Measurements from ENCODE around the gene MAPK7. TPM values are rescaled to one million over a fixed set of nuclear protein-coding genes. Genes with fewer than 3 reads are reported as not detected.
A peak's percentile ranks its signal among the peaks of the same experiment; 100 is the strongest.

MAPK7 gene
- total and polyA plus RNA-seq, 2 of the 8 experiments (the other 6 are each of a cell fraction or from before 2014, with no cell fraction given), result 15.2 to 28.1 TPM

- H3K9me3 ChIP-seq (ENCODE audit: insufficient read depth in 2 of 2, low read depth in 1 of 2, low read length in 1 of 2), result no peaks in the 10 kb centered on the region
- H2BK5ac ChIP-seq (ENCODE audit: low read depth, low read length), result no peak overlapping the region
- H3K4me1 ChIP-seq (replicated peaks in 1 of 4; ENCODE audit: control insufficient read depth in 3 of 4, insufficient read depth in 4 of 4, low read length in 3 of 4), result peaks cover 0 to 3% (median 2%) of the 10 kb centered on the region in 4 experiments; a peak in 5 of 7 replicates
- H3K36me3 ChIP-seq (ENCODE audit: control insufficient read depth in 2 of 4, insufficient read depth in 4 of 4, low read length in 3 of 4), result no peaks in the 10 kb centered on the region
- H2AK5ac ChIP-seq (ENCODE audit: low read depth, low read length), result 0 out of 2 replicates have a peak overlapping the region, but pooled peaks have one; percentile 34
- no peak overlapping the region for H2BK120ac ChIP-seq (replicated peaks; ENCODE audit: low read depth, low read length)
- no peak overlapping the region for H3K56ac ChIP-seq (replicated peaks; ENCODE audit: insufficient read length, low read depth, low read length)
- CTCF ChIA-PET (ENCODE audit: partially characterized antibody), result interaction anchor here (0.6 kb wide), 1 partner anchor 330 kb away, joined by 4 read pairs; no protein-coding TSS in a partner anchor
- H3K14ac ChIP-seq (ENCODE audit: insufficient read length), result no peak overlapping the region
- H2BK15ac ChIP-seq (ENCODE audit: low read length), result no peak overlapping the region
- no peak overlapping the region for H2BK20ac ChIP-seq (ENCODE audit: low read length)
- FAIRE-seq, result no peak
- no peak overlapping the region for H3K9ac ChIP-seq (replicated peaks in 1 of 4; ENCODE audit: extremely low read depth in 1 of 4, low read depth in 3 of 4, low read length in 3 of 4)
- H4K5ac ChIP-seq (ENCODE audit: insufficient read length, low read depth, low read length), result no peak overlapping the region
- H3K23me2 ChIP-seq (ENCODE audit: low read depth, low read length), result no peaks in the 10 kb centered on the region
- TF ChIP-seq FOSL1 (IDR thresholded peaks at IDR 0.05; ENCODE audit: insufficient read depth, low read depth, low read length) (no peak), RXRA (IDR thresholded peaks at IDR 0.05; ENCODE audit: insufficient read depth, low read depth, low read length) (no peak), POLR2A (IDR thresholded peaks at IDR 0.05; ENCODE audit: control extremely low read depth in 1 of 2, low read depth in 2 of 2, low read length in 2 of 2) (no peak), KDM5A (IDR thresholded peaks at IDR 0.05; ENCODE audit: low read length) (no peak), GABPA (IDR thresholded peaks at IDR 0.05; ENCODE audit: borderline replicate concordance, insufficient read depth, low read length) (no peak)
- TF ChIP-seq, protein P1, sequence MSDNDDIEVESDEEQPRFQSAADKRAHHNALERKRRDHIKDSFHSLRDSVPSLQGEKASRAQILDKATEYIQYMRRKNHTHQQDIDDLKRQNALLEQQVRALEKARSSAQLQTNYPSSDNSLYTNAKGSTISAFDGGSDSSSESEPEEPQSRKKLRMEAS (IDR thresholded peaks at IDR 0.05), result no peak
- H4K20me1 ChIP-seq (replicated peaks in 1 of 2; ENCODE audit: control insufficient read depth in 1 of 2, insufficient read depth in 2 of 2, low read length in 2 of 2), result no peaks in the 10 kb centered on the region
- H4K8ac ChIP-seq (ENCODE audit: extremely low read depth, insufficient read depth, low read length), result no peak overlapping the region
- no peak overlapping the region for H3K4me2 ChIP-seq (ENCODE audit: insufficient read depth in 1 of 2, low read depth in 2 of 2, low read length in 2 of 2)
- no peak overlapping the region for H3K27ac ChIP-seq (ENCODE audit: low read depth, low read length)
- no peak overlapping the region for H3K18ac ChIP-seq (ENCODE audit: extremely low read depth, low read length)
- no peak overlapping the region for H3K23ac ChIP-seq (ENCODE audit: insufficient read length)
- H3K4me3 ChIP-seq (ENCODE audit: extremely low read depth in 1 of 4, insufficient read depth in 2 of 4, low read depth in 3 of 4, low read length in 4 of 4), result no peak overlapping the region
- no peak for DNase-seq (ENCODE audit: low read depth in 1 of 2, low spot score in 2 of 2)
- WGBS, 2 experiments (ENCODE audit: extremely low coverage in 1 of 2, insufficient coverage in 1 of 2, insufficient read length in 1 of 2, insufficient replicate concordance in 2 of 2, low coverage in 1 of 2, low lambda C conversion rate in 2 of 2, missing lambda C conversion rate in 1 of 2), result 91% methylated on average over 7 of the region's 7 CpGs; no CpG with 5 or more reads in 1 of the 2 experiments
- POLR2A ChIA-PET (ENCODE audit: partially characterized antibody), result interaction anchor here (1.1 to 1.8 kb wide), 2 partner anchors 15 to 20 kb away, joined by 3 to 5 read pairs; no protein-coding TSS in a partner anchor
- no peak overlapping the region for H4K91ac ChIP-seq (replicated peaks; ENCODE audit: insufficient read length, low read length)
- no peaks in the 10 kb centered on the region for H3K27me3 ChIP-seq (replicated peaks in 1 of 4; ENCODE audit: control insufficient read depth in 3 of 4, extremely low read depth in 1 of 4, insufficient read depth in 3 of 4, low read length in 3 of 4)
- no peak overlapping the region for H2BK12ac ChIP-seq (ENCODE audit: low read depth, low read length)
- no peaks in the 10 kb centered on the region for H3K79me2 ChIP-seq (ENCODE audit: control insufficient read depth in 1 of 2, insufficient read depth in 2 of 2, low read length in 2 of 2)
- H2AFZ ChIP-seq (ENCODE audit: low read length), result no peak overlapping the region
- no peak overlapping the region for H3K4ac ChIP-seq (replicated peaks; ENCODE audit: insufficient read length, low read depth, low read length)
- H3K79me1 ChIP-seq (ENCODE audit: low read depth, low read length), result no peaks in the 10 kb centered on the region; the same call in 1 of the 2 replicates
Observed at GRCh38 chr17:19370493-19370960, 7.8 kb upstream of the MAPK7 start.

Data from H1 (cell line).